ENCODE measurements around the gene RSAD2. TPM values are rescaled to one million over a fixed set of nuclear protein-coding genes. Genes with fewer than 3 reads are reported as not detected.

The RSAD2 gene
- total and polyA plus RNA-seq, 2 donors (not counting 3 experiments of a cell fraction or from before 2014, with no cell fraction given): 0.03 to 0.18 TPM

- no peak overlapping the region for H2AFZ ChIP-seq (ENCODE audit: low read depth, low read length)
- H3K36me3 ChIP-seq (ENCODE audit: control insufficient read depth in 2 of 2, extremely low read depth in 1 of 2, insufficient read depth in 2 of 2, low read length in 2 of 2): no peaks in the 10 kb centered on the region
- intact Hi-C loops (cut with micrococcal nuclease) (no loop called here), dilution Hi-C loops (cut with MboI; ENCODE audit: extremely low pct_ligation_motif_present, low sequenced_read_pairs) (no loop called here)
- H3K27me3 ChIP-seq (ENCODE audit: control insufficient read depth in 2 of 2, insufficient read depth in 2 of 2, low read length in 2 of 2): no peaks in the 10 kb centered on the region
- DNase-seq (ENCODE audit: low read depth, low spot score) (no peak), FAIRE-seq (no peak)
- TF ChIP-seq POLR2AphosphoS5 (IDR thresholded peaks at IDR 0.05; ENCODE audit: insufficient read depth, low read depth, low read length): no peak
- TF ChIP-seq, protein P1, sequence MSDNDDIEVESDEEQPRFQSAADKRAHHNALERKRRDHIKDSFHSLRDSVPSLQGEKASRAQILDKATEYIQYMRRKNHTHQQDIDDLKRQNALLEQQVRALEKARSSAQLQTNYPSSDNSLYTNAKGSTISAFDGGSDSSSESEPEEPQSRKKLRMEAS (IDR thresholded peaks at IDR 0.05; ENCODE audit: insufficient read depth, insufficient read length): no peak
- no peak for TF ChIP-seq EZH2 (IDR thresholded peaks at IDR 0.05; ENCODE audit: borderline replicate concordance, low read depth, low read length, severe bottlenecking)
- TF ChIP-seq FOS (IDR thresholded peaks at IDR 0.05; ENCODE audit: borderline replicate concordance, insufficient read depth, low read length): no peak
- no peak for TF ChIP-seq GATA2 (IDR thresholded peaks at IDR 0.05; ENCODE audit: insufficient read depth, insufficient read length, low read depth, low read length)
- no peak for TF ChIP-seq CTCF (IDR thresholded peaks at IDR 0.05; ENCODE audit: extremely low read depth in 1 of 2, insufficient read depth in 1 of 2, low read depth in 1 of 2, low read length in 2 of 2)
- TF ChIP-seq JUN (IDR thresholded peaks at IDR 0.05; ENCODE audit: borderline replicate concordance, insufficient read depth, insufficient read length, low read depth): no peak
- TF ChIP-seq MYC (IDR thresholded peaks at IDR 0.05; ENCODE audit: low read depth, low read length): no peak
- no peak for TF ChIP-seq POLR2A (IDR thresholded peaks at IDR 0.05; ENCODE audit: low read depth, low read length)
- no peaks in the 10 kb centered on the region for H3K9me3 ChIP-seq (replicated peaks; ENCODE audit: control insufficient read depth, insufficient read depth, low read length)
- no peak overlapping the region for H3K4me3 ChIP-seq (replicated peaks in 1 of 3; ENCODE audit: insufficient read depth in 1 of 3, low read depth in 1 of 3, low read length in 3 of 3)
- H3K4me2 ChIP-seq (ENCODE audit: insufficient read depth, low read length): no peak overlapping the region
- no peaks in the 10 kb centered on the region for H3K79me2 ChIP-seq (ENCODE audit: control insufficient read depth, insufficient read depth, low read length)
- CTCF ChIA-PET: interaction anchor here (0.9 to 1.5 kb wide), 2 partner anchors 9 to 118 kb away, joined by 3 read pairs; no protein-coding TSS in a partner anchor
- POLR2A ChIA-PET: no interaction called here
- H3K9ac ChIP-seq (replicated peaks; ENCODE audit: extremely low read depth, insufficient read depth, low read length): no peak overlapping the region
- no peaks in the 10 kb centered on the region for H3K4me1 ChIP-seq (ENCODE audit: control insufficient read depth, extremely low read depth, insufficient read depth, low read length)
- H3K27ac ChIP-seq (ENCODE audit: insufficient read depth, low read depth, low read length): no peak overlapping the region
- no TSS peak for BruUV-seq (replicated peaks)
- no peaks in the 10 kb centered on the region for H3K9me1 ChIP-seq (replicated peaks; ENCODE audit: control insufficient read depth, extremely low read depth, insufficient read depth, low read length)
- no peaks in the 10 kb centered on the region for H4K20me1 ChIP-seq (replicated peaks; ENCODE audit: control insufficient read depth, extremely low read depth, insufficient read depth, low read length)
Observed at GRCh38 chr2:6927186-6927585, 49.6 kb downstream of the RSAD2 start.
